Testis (tissue), 3 donors: ENCODE results near the gene ACO2. TPM values are rescaled to one million over a fixed set of nuclear protein-coding genes. Genes with fewer than 3 reads are reported as not detected.

Source experiments
- DNase-seq: peaks from one replicate; pipeline ENCODE4 v3.0.0-alpha.2; 2019
- H3K27ac ChIP-seq, 2 donors: fragments of 200-600 bp; sonication (generic); one replicate each; pipeline ENCODE4 v1.5.1; 2019
- H3K27me3 ChIP-seq: fragments of 200-600 bp; sonication (generic); one replicate; pipeline ENCODE4 v1.5.1; 2019
- H3K36me3 ChIP-seq: fragments of 200-600 bp; sonication (generic); one replicate; pipeline ENCODE4 v1.5.1; 2017; ENCODE audit warnings: low read depth; ENCODE audit errors: missing control alignments
- H3K4me1 ChIP-seq: fragments of 200-600 bp; sonication (generic); one replicate; pipeline ENCODE4 v1.5.1; 2019
- H3K4me3 ChIP-seq, 2 donors: fragments of 200-600 bp; sonication (generic); one replicate each; pipeline ENCODE4 v1.5.1; 2017 to 2019
- H3K9me3 ChIP-seq: fragments of 200-600 bp; sonication (generic); one replicate; pipeline ENCODE4 v1.5.1; 2017
- CTCF ChIP-seq, 3 experiments: fragments of 450-650 bp in 2 of 3; fragments of 200-600 bp in 1 of 3; sonication (generic) in 1 of 3; IDR thresholded peaks; one replicate each; pipeline ENCODE4 v1.5.1; 2016 to 2019; ENCODE audit warnings: antibody characterized with exemption in 3 of 3, mild to moderate bottlenecking in 2 of 3, moderate library complexity in 1 of 3
- POLR2A ChIP-seq: fragments of 450-650 bp; IDR thresholded peaks from one replicate; pipeline ENCODE4 v1.6.1; 2017; ENCODE audit warnings: antibody characterized with exemption, mild to moderate bottlenecking, moderate library complexity
- WGBS, 2 donors: methylation state at CpG; one replicate each; pipeline ENCODE4 v1.1.5; 2018; 5-methylcytosine and 5-hydroxymethylcytosine counted together
- intact Hi-C: fragments of 100-400 bp; cut with DNase I; formaldehyde crosslinking; loops from one replicate; pipeline ENCODE4 v1.15.1; 2023; ENCODE audit warnings: low total_unique reads
- polyA plus RNA-seq: library from polyadenylated mRNA; stranded (reverse); fragments of 350-450 nt; fragmentation: Illumina TruSeq; extraction: RNeasy Lipid Tissue Mini Kit (QIAGEN cat#74804); gene quantifications from one replicate; pipeline ENCODE4 v1.2.3, GENCODE V29; 2014; ENCODE audit warnings: low read depth, low replicate concordance; ENCODE audit not compliant: insufficient read depth
- total RNA-seq, 2 donors: library from RNA; depleted of rRNA; stranded (reverse); fragments of >200 nt; gene quantifications; one replicate each; pipeline ENCODE4 v1.2.3, GENCODE V29; 2016

The ACO2 gene
- total and polyA plus RNA-seq, 3 donors from 2014 or later: 113 to 178 (median 133) TPM

GRCh38 chr22:41573677-41574076, 104.8 kb downstream of the ACO2 start:
- Histone ChIP-seq H3K36me3 (no peaks in the 10 kb centered on the region), H3K4me3 (no peak overlapping the region), H3K27me3 (no peaks in the 10 kb centered on the region), H3K27ac (no peak overlapping the region), H3K4me1 (peaks cover 18% of the 10 kb centered on the region), H3K9me3 (no peaks in the 10 kb centered on the region)
- WGBS, 2 donors: 83 to 84% methylated on average over 8 to 11 of the region's 11 CpGs
- TF ChIP-seq CTCF (IDR thresholded peaks at IDR 0.05): no peak
- no peak for TF ChIP-seq POLR2A
- intact Hi-C loops: no loop called here
- DNase-seq: no peak

GRCh38 chr22:41574847-41575381, 106.0 kb downstream of the ACO2 start:
- Histone ChIP-seq H3K27me3 (no peaks in the 10 kb centered on the region), H3K4me1 (peaks cover 26% of the 10 kb centered on the region), H3K9me3 (no peaks in the 10 kb centered on the region), H3K36me3 (no peaks in the 10 kb centered on the region), H3K27ac (peak overlapping the region; percentile 31 to 70), H3K4me3 (no peak overlapping the region)
- intact Hi-C loops: no loop called here
- TF ChIP-seq CTCF (IDR thresholded peaks at IDR 0.05) (no peak), POLR2A (no peak)
- DNase-seq: peak; percentile 90
- 41% methylated on average over 13 to 26 of the region's 26 CpGs for WGBS, 2 donors

GRCh38 chr22:41575533-41575932, 106.6 kb downstream of the ACO2 start:
- intact Hi-C loops: no loop called here
- TF ChIP-seq POLR2A: no peak
- no peak for TF ChIP-seq CTCF (IDR thresholded peaks at IDR 0.05)
- H3K27me3 ChIP-seq: no peaks in the 10 kb centered on the region
- no peak overlapping the region for H3K4me3 ChIP-seq
- 86% methylated on average over 15 of the region's 15 CpGs; no CpG with 5 or more reads in 1 of the 2 donors for WGBS, 2 donors
- H3K27ac ChIP-seq: peak overlapping the region in 1 of 2 donors; percentile 70
- H3K4me1 ChIP-seq: peaks cover 27% of the 10 kb centered on the region
- no peaks in the 10 kb centered on the region for H3K36me3 ChIP-seq
- no peaks in the 10 kb centered on the region for H3K9me3 ChIP-seq
- DNase-seq: no peak

- Histone ChIP-seq H3K27ac (no peak overlapping the region), H3K4me1 (peaks cover 27% of the 10 kb centered on the region), H3K36me3 (no peaks in the 10 kb centered on the region), H3K27me3 (no peaks in the 10 kb centered on the region), H3K9me3 (no peaks in the 10 kb centered on the region), H3K4me3 (no peak overlapping the region)
- intact Hi-C loops: no loop called here
- TF ChIP-seq CTCF (IDR thresholded peaks at IDR 0.05): peak; percentile 39 to 68 (median 60)
- TF ChIP-seq POLR2A: no peak
- WGBS, 2 donors: 71% methylated on average over 9 of the region's 9 CpGs; no CpG with 5 or more reads in 1 of the 2 donors
- DNase-seq: peak; percentile 81
These were observed 108.0 kb downstream of the ACO2 start for GRCh38 chr22:41576877-41577276.

- no peak for TF ChIP-seq POLR2A
- no peak overlapping the region for H3K27ac ChIP-seq
- no peaks in the 10 kb centered on the region for H3K9me3 ChIP-seq
- H3K4me3 ChIP-seq: no peak overlapping the region
- no peaks in the 10 kb centered on the region for H3K27me3 ChIP-seq
- intact Hi-C loops: no loop called here
- no peak for DNase-seq
- H3K4me1 ChIP-seq: peaks cover 27% of the 10 kb centered on the region
- H3K36me3 ChIP-seq: no peaks in the 10 kb centered on the region
- WGBS, 2 donors: 77 to 96% methylated on average over 8 of the region's 8 CpGs
These were observed 109.2 kb downstream of the ACO2 start for GRCh38 chr22:41578114-41578513.

Other genes with a start within 250 kb of the ACO2 start
- 10 to 100 TPM in 1 of 2 donors, 1 to 10 TPM in 1; 6.5 to 12.8 TPM for gene CHADL, start 228.2 kb upstream of the ACO2 start, total RNA-seq
- 9.1 TPM for gene CHADL, start 228.2 kb upstream of the ACO2 start, polyA plus RNA-seq
- gene RANGAP1, start 182.9 kb upstream of the ACO2 start, total RNA-seq: 100 to 1,000 TPM; 212 to 319 TPM
- 277 TPM for gene RANGAP1, start 182.9 kb upstream of the ACO2 start, polyA plus RNA-seq
- 10 to 100 TPM; 56.4 to 63.0 TPM for gene ZC3H7B, start 167.6 kb upstream of the ACO2 start, total RNA-seq
- gene ZC3H7B, start 167.6 kb upstream of the ACO2 start, polyA plus RNA-seq: 38.9 TPM
- 10 to 100 TPM; 32.8 to 40.9 TPM for gene TEF, start 87.2 kb upstream of the ACO2 start, total RNA-seq
- gene TEF, start 87.2 kb upstream of the ACO2 start, polyA plus RNA-seq: 25.6 TPM
- gene TOB2, start 22.3 kb upstream of the ACO2 start, total RNA-seq: 10 to 100 TPM; 35.4 to 41.7 TPM
- 32.7 TPM for gene TOB2, start 22.3 kb upstream of the ACO2 start, polyA plus RNA-seq
- 10 to 100 TPM; 33.7 to 35.1 TPM for gene PHF5A, start 425 bp upstream of the ACO2 start, total RNA-seq
- 42.8 TPM for gene PHF5A, start 425 bp upstream of the ACO2 start, polyA plus RNA-seq
- 10 to 100 TPM; 23.3 to 24.6 TPM for gene POLR3H, start 75.4 kb downstream of the ACO2 start, total RNA-seq
- gene POLR3H, start 75.4 kb downstream of the ACO2 start, polyA plus RNA-seq: 38.9 TPM
- 10 to 100 TPM; 76.5 to 87.0 TPM for gene CSDC2, start 91.9 kb downstream of the ACO2 start, total RNA-seq
- 50.1 TPM for gene CSDC2, start 91.9 kb downstream of the ACO2 start, polyA plus RNA-seq
- gene PMM1, start 120.7 kb downstream of the ACO2 start, total RNA-seq: 10 to 100 TPM; 44.4 to 45.7 TPM
- 82.2 TPM for gene PMM1, start 120.7 kb downstream of the ACO2 start, polyA plus RNA-seq
- 10 to 100 TPM; 45.3 to 62.6 TPM for gene DESI1, start 151.9 kb downstream of the ACO2 start, total RNA-seq
- 103 TPM for gene DESI1, start 151.9 kb downstream of the ACO2 start, polyA plus RNA-seq
- gene XRCC6, start 152.2 kb downstream of the ACO2 start, total RNA-seq: 100 to 1,000 TPM; 290 to 317 TPM
- 621 TPM for gene XRCC6, start 152.2 kb downstream of the ACO2 start, polyA plus RNA-seq
- gene SNU13, start 219.8 kb downstream of the ACO2 start, total RNA-seq: 100 to 1,000 TPM; 155 to 180 TPM
- 302 TPM for gene SNU13, start 219.8 kb downstream of the ACO2 start, polyA plus RNA-seq
- 100 to 1,000 TPM in 1 of 2 donors, 10 to 100 TPM in 1; 47.6 to 103 TPM for gene MEI1, start 230.4 kb downstream of the ACO2 start, total RNA-seq
- 43.5 TPM for gene MEI1, start 230.4 kb downstream of the ACO2 start, polyA plus RNA-seq